PC-9 (cell line): ENCODE results near the gene ROBO2. TPM values are rescaled to one million over a fixed set of nuclear protein-coding genes. Genes with fewer than 3 reads are reported as not detected.

ENCODE experiments used
- BruUV-seq: library from RNA; stranded (reverse); fragments of 400-500 nt; replicated peaks from 2 replicates; lab custom pipeline; 2021; lab: Mats Ljungman, UMichigan
- CTCF ChIA-PET: fragments of 300-600 bp; sonication (Branson Sonifier 250); formaldehyde crosslinking; loops from one replicate; lab custom pipeline; 2022; ENCODE audit warnings: antibody characterized with exemption; lab: Charles Lee
- POLR2A ChIA-PET: fragments of 300-600 bp; sonication (Branson Sonifier 250); formaldehyde crosslinking; loops from one replicate; lab custom pipeline; 2022; ENCODE audit warnings: antibody characterized with exemption; ENCODE audit not compliant: unreplicated experiment; lab: Charles Lee
- DNase-seq, 2 experiments: peaks; one replicate each; pipeline versions ENCODE4 v3.0.0 to v3.0.0-alpha.2; 2015 to 2022; ENCODE audit warnings: mixed read lengths in 1 of 2
- H2AFZ ChIP-seq: fragments of 200-600 bp; sonication (generic); 2 replicates; pipeline ENCODE4 v1.8.1; 2017; ENCODE audit warnings: antibody characterized with exemption
- H3F3A ChIP-seq: fragments of 200-600 bp; sonication (generic); 2 replicates; pipeline ENCODE4 v1.8.1; 2017; ENCODE audit warnings: antibody characterized with exemption, mild to moderate bottlenecking, low read depth; ENCODE audit not compliant: insufficient read depth
- H3K27ac ChIP-seq: fragments of 200-600 bp; sonication (generic); 2 replicates; pipeline ENCODE4 v1.6.1; 2016; ENCODE audit warnings: mixed run types
- H3K27me3 ChIP-seq: fragments of 200-600 bp; sonication (generic); 2 replicates; pipeline ENCODE4 v1.6.1; 2016; ENCODE audit warnings: low read depth, mixed run types; ENCODE audit not compliant: insufficient read depth
- H3K36me3 ChIP-seq: fragments of 200-600 bp; sonication (generic); 2 replicates; pipeline ENCODE4 v1.6.1; 2016; ENCODE audit warnings: low read depth, mixed run types
- H3K4me1 ChIP-seq: fragments of 200-600 bp; sonication (generic); replicated peaks from 2 replicates; pipeline ENCODE4 v1.6.1; 2016; ENCODE audit warnings: mixed run types; ENCODE audit not compliant: insufficient read depth
- H3K4me2 ChIP-seq: fragments of 200-600 bp; sonication (generic); 2 replicates; pipeline ENCODE4 v1.6.1; 2017; ENCODE audit warnings: mixed run types
- H3K4me3 ChIP-seq: fragments of 200-600 bp; sonication (generic); 2 replicates; pipeline ENCODE4 v1.6.1; 2016; ENCODE audit warnings: mixed run types
- H3K79me2 ChIP-seq: fragments of 200-600 bp; sonication (generic); 2 replicates; pipeline ENCODE4 v1.6.1; 2017; ENCODE audit warnings: low read depth, mixed run types
- H3K9me2 ChIP-seq: fragments of 200-600 bp; sonication (generic); 2 replicates; pipeline ENCODE4 v1.8.1; 2017; ENCODE audit warnings: mild to moderate bottlenecking; ENCODE audit not compliant: insufficient read depth
- H3K9me3 ChIP-seq: fragments of 200-600 bp; sonication (generic); 2 replicates; pipeline ENCODE4 v1.8.1; 2016; ENCODE audit warnings: low read depth; ENCODE audit not compliant: insufficient read depth
- H4K20me1 ChIP-seq: fragments of 200-600 bp; sonication (generic); 2 replicates; pipeline ENCODE4 v1.8.1; 2017; ENCODE audit not compliant: insufficient read depth
- CTCF ChIP-seq: fragments of 200-600 bp; sonication (generic); conservative IDR thresholded peaks from 2 replicates; pipeline ENCODE4 v1.6.1; 2017; ENCODE audit warnings: mixed run types, antibody characterized with exemption, mild to moderate bottlenecking, moderate library complexity
- EZH2 ChIP-seq: fragments of 200-600 bp; sonication (generic); IDR thresholded peaks from 2 replicates; pipeline ENCODE4 v1.8.0; 2017; ENCODE audit warnings: antibody characterized with exemption, low read depth
- intact Hi-C: fragments of 100-400 bp; cut with micrococcal nuclease; formaldehyde crosslinking; loops from one replicate; pipeline ENCODE4 v1.10.0; 2022; ENCODE audit not compliant: unreplicated experiment
- total RNA-seq: library from RNA; stranded (reverse); gene quantifications from 2 replicates; pipeline ENCODE4 v1.2.3, GENCODE V29; 2021

The ROBO2 gene
- total RNA-seq, 1 experiment from 2014 or later, result 0.39 TPM

GRCh38 chr3:77376511-77376910 lies 336.6 kb downstream of the ROBO2 start:
- Histone ChIP-seq H4K20me1 (no peaks in the 10 kb centered on the region), H3K27ac (no peak overlapping the region), H3K9me2 (no peaks in the 10 kb centered on the region), H2AFZ (no peak overlapping the region), H3K4me3 (no peak overlapping the region), H3K79me2 (no peaks in the 10 kb centered on the region), H3K9me3 (no peaks in the 10 kb centered on the region), H3K4me2 (no peak overlapping the region), H3F3A (no peaks in the 10 kb centered on the region), H3K27me3 (no peaks in the 10 kb centered on the region), H3K4me1 (no peaks in the 10 kb centered on the region), H3K36me3 (no peaks in the 10 kb centered on the region)
- no TSS peak for BruUV-seq
- ChIA-PET POLR2A (no interaction called here), CTCF (no interaction called here)
- TF ChIP-seq EZH2 (no peak), CTCF (no peak)
- intact Hi-C loops, result no loop called here
- DNase-seq, result no peak

- H4K20me1 ChIP-seq, result no peaks in the 10 kb centered on the region
- H3K4me3 ChIP-seq, result no peak overlapping the region
- no peak overlapping the region for H3K4me2 ChIP-seq
- POLR2A ChIA-PET, result no interaction called here
- no peaks in the 10 kb centered on the region for H3K9me2 ChIP-seq
- TF ChIP-seq CTCF (no peak), EZH2 (no peak)
- no peak overlapping the region for H3K27ac ChIP-seq
- H3K27me3 ChIP-seq, result no peaks in the 10 kb centered on the region
- no peak overlapping the region for H2AFZ ChIP-seq
- intact Hi-C loops, result no loop called here
- DNase-seq, result no peak
- no peaks in the 10 kb centered on the region for H3K4me1 ChIP-seq
- no peaks in the 10 kb centered on the region for H3F3A ChIP-seq
- no peaks in the 10 kb centered on the region for H3K36me3 ChIP-seq
- CTCF ChIA-PET, result no interaction called here
- H3K9me3 ChIP-seq, result no peaks in the 10 kb centered on the region
- H3K79me2 ChIP-seq, result no peaks in the 10 kb centered on the region
- BruUV-seq, result no TSS peak
Measured at GRCh38 chr3:77377717-77378116, 337.8 kb downstream of the ROBO2 start.

GRCh38 chr3:77380136-77380535 lies 340.2 kb downstream of the ROBO2 start:
- ChIA-PET CTCF (no interaction called here), POLR2A (interaction anchor here (0.5 kb wide), 1 partner anchor 334 kb away, joined by 9 read pairs; no protein-coding TSS in a partner anchor)
- H3K79me2 ChIP-seq, result no peaks in the 10 kb centered on the region
- H3K4me2 ChIP-seq, result no peak overlapping the region
- no peaks in the 10 kb centered on the region for H3F3A ChIP-seq
- no peak overlapping the region for H3K27ac ChIP-seq
- H3K9me2 ChIP-seq, result no peaks in the 10 kb centered on the region
- no peaks in the 10 kb centered on the region for H3K27me3 ChIP-seq
- intact Hi-C loops, result no loop called here
- H3K9me3 ChIP-seq, result no peaks in the 10 kb centered on the region
- no peaks in the 10 kb centered on the region for H4K20me1 ChIP-seq
- H3K36me3 ChIP-seq, result no peaks in the 10 kb centered on the region
- TF ChIP-seq EZH2 (no peak), CTCF (no peak)
- H3K4me1 ChIP-seq, result no peaks in the 10 kb centered on the region
- no peak overlapping the region for H2AFZ ChIP-seq
- no peak overlapping the region for H3K4me3 ChIP-seq
- BruUV-seq, result no TSS peak
- DNase-seq, result no peak
